Measurements from ENCODE around the gene PCNX2. TPM values are rescaled to one million over a fixed set of nuclear protein-coding genes. Genes with fewer than 3 reads are reported as not detected.

PCNX2 gene
- total RNA-seq, result 33.6 and 37.0 TPM in 2 replicates
- long read RNA-seq, partial matches to known transcripts, result 10 of 18 reads
- long read RNA-seq, other reads (novel, unspliced or antisense), result 8 of 18 reads

GRCh38 chr1:233295237-233295974 is at the start of gene PCNX2:
Gene PCNX2 (minus strand): TSS chr1:233295725. CDS start chr1:233295478, 247 bp downstream.
- H3K27me3 Mint-ChIP-seq, result no peaks in the 10 kb centered on the region
- peak within 1 kb of the TSS; percentile 77 for H3K27ac Mint-ChIP-seq
- TF ChIP-seq CTCF (IDR thresholded peaks at IDR 0.05; ENCODE audit: unreplicated experiment), result no peak
- H3K36me3 Mint-ChIP-seq (ENCODE audit: insufficient read depth), result no peaks in the 10 kb centered on the region
- peaks cover 10% of the 10 kb centered on the region for H3K4me1 Mint-ChIP-seq (ENCODE audit: low read depth)
- no peaks in the 10 kb centered on the region for H3K9me3 Mint-ChIP-seq (ENCODE audit: low read depth)
- peak; percentile 29 for DNase-seq (ENCODE audit: low spot score, unreplicated experiment)
- H3K4me3 Mint-ChIP-seq (ENCODE audit: low read depth), result peak within 1 kb of the TSS; percentile 85

- no peak for DNase-seq (ENCODE audit: low spot score, unreplicated experiment)
- Mint-ChIP-seq H3K27me3 (peaks cover 5% of the 10 kb centered on the region), H3K4me3 (ENCODE audit: low read depth) (no peak overlapping the region), H3K27ac (no peak overlapping the region), H3K9me3 (ENCODE audit: low read depth) (peaks cover 7% of the 10 kb centered on the region), H3K4me1 (ENCODE audit: low read depth) (peaks cover 19% of the 10 kb centered on the region), H3K36me3 (ENCODE audit: insufficient read depth) (peaks cover 7% of the 10 kb centered on the region)
- TF ChIP-seq CTCF (IDR thresholded peaks at IDR 0.05; ENCODE audit: unreplicated experiment), result no peak
Measured at GRCh38 chr1:233343262-233343661, 47.7 kb upstream of the PCNX2 start.

GRCh38 chr1:233342086-233342485 is 46.6 kb upstream of the PCNX2 start:
- TF ChIP-seq CTCF (IDR thresholded peaks at IDR 0.05; ENCODE audit: unreplicated experiment), result no peak
- H3K4me3 Mint-ChIP-seq (ENCODE audit: low read depth), result no peak overlapping the region
- H3K27ac Mint-ChIP-seq, result no peak overlapping the region
- no peak for DNase-seq (ENCODE audit: low spot score, unreplicated experiment)
- H3K9me3 Mint-ChIP-seq (ENCODE audit: low read depth), result peaks cover 7% of the 10 kb centered on the region
- peaks cover 19% of the 10 kb centered on the region for H3K4me1 Mint-ChIP-seq (ENCODE audit: low read depth)
- peaks cover 7% of the 10 kb centered on the region for H3K36me3 Mint-ChIP-seq (ENCODE audit: insufficient read depth)
- peaks cover 6% of the 10 kb centered on the region for H3K27me3 Mint-ChIP-seq

GRCh38 chr1:233340966-233341516 is 45.5 kb upstream of the PCNX2 start:
- Mint-ChIP-seq H3K4me1 (ENCODE audit: low read depth) (peaks cover 19% of the 10 kb centered on the region), H3K27me3 (peaks cover 6% of the 10 kb centered on the region), H3K9me3 (ENCODE audit: low read depth) (peaks cover 7% of the 10 kb centered on the region), H3K36me3 (ENCODE audit: insufficient read depth) (peaks cover 3% of the 10 kb centered on the region), H3K27ac (peak overlapping the region; percentile 21), H3K4me3 (ENCODE audit: low read depth) (no peak overlapping the region)
- no peak for DNase-seq (ENCODE audit: low spot score, unreplicated experiment)
- no peak for TF ChIP-seq CTCF (IDR thresholded peaks at IDR 0.05; ENCODE audit: unreplicated experiment)

- peaks cover 3% of the 10 kb centered on the region for H3K36me3 Mint-ChIP-seq (ENCODE audit: insufficient read depth)
- H3K4me1 Mint-ChIP-seq (ENCODE audit: low read depth), result peaks cover 19% of the 10 kb centered on the region
- no peak for DNase-seq (ENCODE audit: low spot score, unreplicated experiment)
- no peak overlapping the region for H3K4me3 Mint-ChIP-seq (ENCODE audit: low read depth)
- no peak for TF ChIP-seq CTCF (IDR thresholded peaks at IDR 0.05; ENCODE audit: unreplicated experiment)
- peaks cover 6% of the 10 kb centered on the region for H3K27me3 Mint-ChIP-seq
- peaks cover 7% of the 10 kb centered on the region for H3K9me3 Mint-ChIP-seq (ENCODE audit: low read depth)
- H3K27ac Mint-ChIP-seq, result no peak overlapping the region
Measured at GRCh38 chr1:233340031-233340555, 44.6 kb upstream of the PCNX2 start.

Measured in progenitor cell of endocrine pancreas (in vitro differentiated cells).